Prostate gland (tissue), 2 donors: Measurements from ENCODE around the gene CCDC183. TPM values are rescaled to one million over a fixed set of nuclear protein-coding genes. Genes with fewer than 3 reads are reported as not detected.

ENCODE experiments used
- DNase-seq: peaks from one replicate; pipeline ENCODE4 v3.0.0-alpha.2; 2019; ENCODE audit warnings: low spot score
- H3K27ac ChIP-seq, 2 donors: fragments of 200-600 bp; sonication (generic); 2 replicates each; pipeline ENCODE4 v1.5.1; 2017 to 2019
- H3K27me3 ChIP-seq: fragments of 200-600 bp; sonication (generic); replicated peaks from 2 replicates; pipeline ENCODE4 v1.5.1; 2019; ENCODE audit not compliant: insufficient read depth
- H3K36me3 ChIP-seq, 2 donors: fragments of 200-600 bp; sonication (generic); 1 replicate in 1 of 2; 2 replicates in 1 of 2; pipeline versions ENCODE4 v1.5.1 to v1.8.1; 2017 to 2019
- H3K4me1 ChIP-seq: fragments of 200-600 bp; sonication (generic); replicated peaks from 2 replicates; pipeline ENCODE4 v1.5.1; 2019
- H3K4me3 ChIP-seq, 2 donors: fragments of 200-600 bp; sonication (generic); 2 replicates each; pipeline ENCODE4 v1.5.1; 2017 to 2019
- H3K9me3 ChIP-seq: fragments of 200-600 bp; sonication (generic); 2 replicates; pipeline ENCODE4 v1.5.1; 2017
- POLR2A ChIP-seq: fragments of 450-650 bp; IDR thresholded peaks from one replicate; pipeline ENCODE4 v1.6.1; 2016; ENCODE audit warnings: antibody characterized with exemption, mild to moderate bottlenecking
- POLR2AphosphoS5 ChIP-seq: sonication (generic); formaldehyde crosslinking; IDR thresholded peaks from one replicate; pipeline ENCODE4 v1.6.1; 2017; ENCODE audit warnings: antibody characterized with exemption
- WGBS: methylation state at CpG from one replicate; pipeline ENCODE4 v1.1.5; 2018; 5-methylcytosine and 5-hydroxymethylcytosine counted together
- intact Hi-C: fragments of 100-400 bp; cut with DNase I; formaldehyde crosslinking; loops from one replicate; pipeline ENCODE4 v1.14.2; 2022
- total RNA-seq, 2 donors: library from RNA; depleted of rRNA; stranded (reverse); fragments of >200 nt; gene quantifications; one replicate each; pipeline ENCODE4 v1.1.0, GENCODE V29; 2016
- TF ChIP-seq, protein P1 (sequence below), 4 experiments: fragments of 200-600 bp in 2 of 4; fragments of 450-650 bp in 2 of 4; sonication (generic) in 2 of 4; IDR thresholded peaks; 1 replicate in 3 of 4; 2 replicates in 1 of 4; pipeline ENCODE4 v1.5.1; 2016 to 2019; ENCODE audit warnings: antibody characterized with exemption in 4 of 4, mild to moderate bottlenecking in 2 of 4, moderate library complexity in 2 of 4

Gene CCDC183
- 10 to 100 TPM in 1 of 2 donors, 1 to 10 TPM in 1; 9.5 to 45.0 TPM for total RNA-seq

DNA sequence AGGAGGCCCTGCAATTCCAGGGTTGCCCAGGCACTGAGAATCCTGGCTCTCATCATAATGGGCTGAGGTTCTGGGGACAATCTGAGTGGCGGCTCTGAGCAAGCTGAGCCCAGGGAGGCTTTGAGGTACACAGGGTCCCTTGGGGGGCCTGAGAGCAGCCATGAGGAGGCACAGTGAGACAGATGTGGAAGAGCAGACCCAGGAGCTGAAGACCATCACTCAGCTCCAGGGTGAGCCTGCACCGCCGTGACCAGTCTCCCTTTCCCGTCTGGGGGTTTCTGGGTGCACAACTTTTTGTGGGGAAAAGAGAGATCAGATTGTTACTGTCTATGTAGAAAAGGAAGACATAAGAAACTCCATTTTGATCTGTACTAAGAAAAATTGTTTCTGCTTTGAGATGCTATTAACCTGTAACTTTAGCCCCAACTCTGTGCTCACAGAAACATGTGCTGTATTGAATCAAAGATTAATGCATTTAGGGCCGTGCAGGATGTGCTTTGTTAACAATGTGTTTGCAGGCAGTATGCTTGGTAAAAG, at the start of gene CCDC183:
TSS of gene CCDC183 (plus strand) at position 101 of the 537 bp plus-strand sequence. CDS start at position 161, 60 bp downstream.
- H3K4me3 ChIP-seq: no peak within 1 kb of the TSS
- WGBS: 40% methylated on average over 5 of the region's 5 CpGs
- no peaks in the 10 kb centered on the region for H3K36me3 ChIP-seq
- peaks cover 21% of the 10 kb centered on the region for H3K4me1 ChIP-seq
- H3K27ac ChIP-seq: peak within 1 kb of the TSS; percentile 87 to 93
- H3K9me3 ChIP-seq: no peaks in the 10 kb centered on the region
- TF ChIP-seq POLR2A (no peak), POLR2AphosphoS5 (no peak)
- TF ChIP-seq, protein P1, sequence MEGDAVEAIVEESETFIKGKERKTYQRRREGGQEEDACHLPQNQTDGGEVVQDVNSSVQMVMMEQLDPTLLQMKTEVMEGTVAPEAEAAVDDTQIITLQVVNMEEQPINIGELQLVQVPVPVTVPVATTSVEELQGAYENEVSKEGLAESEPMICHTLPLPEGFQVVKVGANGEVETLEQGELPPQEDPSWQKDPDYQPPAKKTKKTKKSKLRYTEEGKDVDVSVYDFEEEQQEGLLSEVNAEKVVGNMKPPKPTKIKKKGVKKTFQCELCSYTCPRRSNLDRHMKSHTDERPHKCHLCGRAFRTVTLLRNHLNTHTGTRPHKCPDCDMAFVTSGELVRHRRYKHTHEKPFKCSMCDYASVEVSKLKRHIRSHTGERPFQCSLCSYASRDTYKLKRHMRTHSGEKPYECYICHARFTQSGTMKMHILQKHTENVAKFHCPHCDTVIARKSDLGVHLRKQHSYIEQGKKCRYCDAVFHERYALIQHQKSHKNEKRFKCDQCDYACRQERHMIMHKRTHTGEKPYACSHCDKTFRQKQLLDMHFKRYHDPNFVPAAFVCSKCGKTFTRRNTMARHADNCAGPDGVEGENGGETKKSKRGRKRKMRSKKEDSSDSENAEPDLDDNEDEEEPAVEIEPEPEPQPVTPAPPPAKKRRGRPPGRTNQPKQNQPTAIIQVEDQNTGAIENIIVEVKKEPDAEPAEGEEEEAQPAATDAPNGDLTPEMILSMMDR (IDR thresholded peaks at IDR 0.05): no peak
- intact Hi-C loops: no loop called here
- DNase-seq: no peak
- H3K27me3 ChIP-seq: no peaks in the 10 kb centered on the region

DNA sequence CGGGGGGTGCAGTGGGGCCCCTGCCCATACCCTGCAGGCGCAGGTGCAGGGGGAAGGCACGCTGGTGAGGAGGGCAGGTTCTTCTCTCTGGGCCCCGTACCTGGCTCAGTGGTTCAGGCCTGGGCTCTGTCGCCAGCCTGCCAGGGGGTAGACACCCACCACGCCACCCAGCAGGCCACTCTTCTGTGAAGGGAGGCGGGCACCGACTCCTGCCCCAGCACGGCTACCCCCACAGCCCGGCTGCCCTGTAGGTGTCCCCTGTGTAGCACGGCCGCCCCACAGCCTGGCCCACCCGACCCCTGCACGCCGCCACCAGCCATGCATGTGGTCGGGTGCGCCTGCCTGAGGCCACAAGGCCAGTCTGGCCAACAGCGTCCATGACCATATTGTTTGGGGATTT, 49.5 kb upstream of the CCDC183 start:
- WGBS: 87% methylated on average over 17 of the region's 18 CpGs

DNA sequence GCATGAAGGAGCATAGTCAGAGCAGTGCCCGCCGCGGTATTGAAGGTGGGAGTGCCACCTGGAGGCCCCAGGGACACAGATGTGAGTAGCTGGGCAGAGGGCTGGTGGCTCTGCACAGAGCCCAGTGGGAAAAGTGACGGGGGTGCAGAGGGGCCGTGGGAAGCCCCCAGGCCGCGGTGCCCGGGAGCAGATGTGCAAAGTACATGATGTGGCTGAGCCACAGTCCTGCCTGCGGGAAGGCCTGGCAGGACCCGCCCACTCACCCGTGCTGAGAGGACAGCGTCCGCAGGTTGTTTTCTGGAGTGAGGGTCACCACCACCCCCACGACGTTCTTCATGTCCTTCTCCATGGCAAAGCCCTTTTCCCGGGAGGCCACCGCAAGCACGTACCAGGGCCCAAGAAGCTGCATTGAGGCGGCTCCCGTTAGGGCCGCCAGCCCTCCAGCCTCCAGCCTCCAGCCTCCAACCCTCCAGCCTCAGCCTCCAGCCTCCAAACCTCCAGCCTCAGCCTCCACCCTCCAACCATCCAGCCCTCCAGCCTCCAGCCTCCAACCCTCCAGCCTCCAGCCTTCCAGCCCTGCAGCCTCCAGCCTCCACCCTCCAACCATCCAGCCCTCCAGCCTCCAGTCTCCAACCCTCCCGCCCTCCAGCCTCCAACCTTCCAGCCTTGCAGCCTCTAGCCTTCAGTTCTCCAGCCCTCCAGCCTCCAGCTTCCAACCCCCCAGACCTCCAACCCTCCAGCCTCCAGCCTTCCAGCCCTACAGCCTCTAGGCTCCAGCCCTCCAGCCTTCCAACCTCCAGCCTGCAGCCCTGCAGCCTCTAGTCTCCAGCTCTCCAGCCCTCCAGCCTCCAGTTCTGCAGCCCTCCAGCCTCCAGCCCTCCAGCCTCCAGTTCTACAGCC, 48.7 kb upstream of the CCDC183 start:
- no peaks in the 10 kb centered on the region for H3K27me3 ChIP-seq
- 87% methylated on average over 22 of the region's 22 CpGs for WGBS
- no peaks in the 10 kb centered on the region for H3K4me1 ChIP-seq
- H3K9me3 ChIP-seq: no peaks in the 10 kb centered on the region
- no peaks in the 10 kb centered on the region for H3K36me3 ChIP-seq
- H3K4me3 ChIP-seq: no peak overlapping the region
- DNase-seq: no peak
- TF ChIP-seq POLR2AphosphoS5 (no peak), POLR2A (no peak)
- intact Hi-C loops: no loop called here
- no peak overlapping the region for H3K27ac ChIP-seq

More for the DNA sequence above, 49.5 kb upstream of the CCDC183 start:
- Histone ChIP-seq H3K4me1 (no peaks in the 10 kb centered on the region), H3K27me3 (peaks cover 5% of the 10 kb centered on the region), H3K36me3 (no peaks in the 10 kb centered on the region), H3K27ac (no peak overlapping the region), H3K4me3 (no peak overlapping the region), H3K9me3 (no peaks in the 10 kb centered on the region)
- DNase-seq: no peak
- no peak for TF ChIP-seq POLR2AphosphoS5
- TF ChIP-seq, protein P1 (IDR thresholded peaks at IDR 0.05): no peak
- no peak for TF ChIP-seq POLR2A
- intact Hi-C loops: no loop called here

DNA sequence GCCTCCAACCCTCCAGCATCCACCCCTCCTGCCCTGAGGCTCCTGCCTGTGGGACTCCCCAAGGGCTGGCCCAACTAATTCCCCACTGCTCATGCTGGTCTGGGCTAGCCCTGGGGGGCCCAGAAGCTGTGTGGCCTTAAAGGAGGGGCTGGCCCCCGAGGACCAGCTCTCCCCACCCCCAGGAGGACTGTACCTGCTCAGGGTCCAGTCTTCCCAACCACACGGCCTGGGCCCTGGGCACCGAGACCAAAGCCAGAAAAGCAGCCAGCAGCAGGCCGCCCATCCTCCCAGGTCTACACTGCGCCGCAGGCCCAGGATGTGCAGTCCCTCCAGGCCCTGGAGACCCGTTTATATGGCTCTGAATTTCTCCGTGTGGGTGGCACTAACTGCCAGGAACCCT, 47.9 kb upstream of the CCDC183 start, which contains the start of gene LCN6:
TSS of gene LCN6 (minus strand) at position 325 of the 400 bp plus-strand sequence. CDS start at position 283, 42 bp downstream.
- TF ChIP-seq, protein P1 (IDR thresholded peaks at IDR 0.05): no peak
- TF ChIP-seq POLR2AphosphoS5 (no peak), POLR2A (no peak)
- no peaks in the 10 kb centered on the region for H3K36me3 ChIP-seq
- intact Hi-C loops: no loop called here
- H3K4me3 ChIP-seq: no peak within 1 kb of the TSS
- no peaks in the 10 kb centered on the region for H3K4me1 ChIP-seq
- H3K27ac ChIP-seq: no peak within 1 kb of the TSS
- no peak for DNase-seq
- 78% methylated on average over 7 of the region's 8 CpGs for WGBS
- no peaks in the 10 kb centered on the region for H3K9me3 ChIP-seq
- H3K27me3 ChIP-seq: no peaks in the 10 kb centered on the region

DNA sequence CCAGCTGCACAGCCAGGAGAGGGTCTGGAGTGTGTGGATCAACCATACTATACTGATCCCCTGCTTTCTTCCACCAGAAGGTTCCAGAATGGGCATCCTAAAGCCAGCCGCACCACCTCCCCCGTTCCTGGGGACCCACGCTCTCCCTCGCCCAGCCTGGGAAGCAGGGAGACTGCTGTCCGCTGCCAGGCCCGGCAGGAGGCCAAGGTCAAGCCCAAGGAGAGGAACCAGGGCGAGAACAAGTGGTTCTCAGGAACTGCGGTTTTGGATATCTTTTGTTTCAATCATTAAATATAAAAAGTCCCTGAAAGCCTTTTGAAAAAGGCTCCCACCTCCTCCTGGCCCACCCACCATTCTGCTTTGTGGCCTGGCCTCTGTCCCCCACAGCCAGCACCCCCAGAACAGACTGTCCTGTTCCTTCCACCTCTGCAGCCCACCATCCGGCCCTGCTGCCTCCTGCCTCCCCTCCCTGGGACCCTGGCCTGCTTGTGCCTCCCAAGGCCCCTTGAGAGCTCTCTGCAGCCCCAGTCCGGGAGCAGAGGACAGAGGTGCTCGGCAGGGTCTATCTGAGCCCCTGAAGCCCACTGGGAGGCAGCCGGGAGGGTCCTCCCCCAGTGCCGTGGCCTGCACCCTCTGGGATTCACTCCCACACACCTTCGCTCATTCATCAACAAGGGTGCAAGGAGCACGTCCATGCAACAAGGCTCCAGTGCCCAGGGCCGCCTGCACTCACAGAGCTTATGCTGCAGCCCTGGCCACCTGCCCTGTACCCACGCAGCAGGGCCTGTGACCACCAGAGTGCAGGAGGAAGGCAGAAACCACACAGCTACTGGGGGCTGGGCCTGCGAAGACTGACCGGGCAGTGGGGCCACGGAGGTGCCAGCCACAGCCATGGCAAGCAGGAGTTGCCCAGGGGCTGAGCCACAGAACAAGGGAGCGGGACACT, 47.2 kb upstream of the CCDC183 start:
- Histone ChIP-seq H3K27me3 (no peaks in the 10 kb centered on the region), H3K4me3 (no peak overlapping the region), H3K9me3 (no peaks in the 10 kb centered on the region), H3K27ac (no peak overlapping the region), H3K4me1 (no peaks in the 10 kb centered on the region), H3K36me3 (no peaks in the 10 kb centered on the region)
- WGBS: 69% methylated on average over 21 of the region's 21 CpGs
- no peak for DNase-seq
- TF ChIP-seq POLR2A: no peak
- no peak for TF ChIP-seq POLR2AphosphoS5
- TF ChIP-seq, protein P1 (IDR thresholded peaks at IDR 0.05): no peak
- intact Hi-C loops: no loop called here
